ENCODE data around the gene LTK. TPM values are rescaled to one million over a fixed set of nuclear protein-coding genes. Genes with fewer than 3 reads are reported as not detected.

Gene LTK
- total RNA-seq, 2 donors from 2014 or later, result 0.44 to 0.57 TPM

DNA sequence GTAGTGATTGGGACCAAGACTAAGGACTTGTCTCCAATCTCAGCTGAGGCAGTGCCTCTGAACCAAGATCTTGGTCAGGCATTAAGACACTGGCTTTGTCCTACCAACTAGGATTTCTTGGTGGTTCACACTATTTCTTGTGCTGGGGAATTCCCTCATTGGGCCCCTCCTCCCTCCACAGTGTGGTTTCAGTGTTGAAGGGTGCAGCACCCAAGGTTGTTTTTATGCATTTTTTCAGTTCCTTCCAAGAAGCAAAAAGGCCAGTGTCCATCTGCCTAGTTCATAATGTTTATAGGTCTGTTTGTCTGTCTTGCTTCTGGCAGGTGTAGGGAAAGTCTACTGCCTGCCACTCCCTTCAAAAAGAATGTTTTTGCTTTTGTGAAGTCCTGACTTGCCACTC lies 30.5 kb downstream of the LTK start:
- H3K4me1 Mint-ChIP-seq, result peaks cover 4% of the 10 kb centered on the region
- H3K4me3 Mint-ChIP-seq, result no peak overlapping the region
- Histone ChIP-seq H3K4me3 (ENCODE audit: low read length) (no peak overlapping the region), H3K4me1 (ENCODE audit: control insufficient read depth, insufficient read depth, low read length) (no peaks in the 10 kb centered on the region), H3K27ac (ENCODE audit: low read depth, low read length) (no peak overlapping the region), H3K9ac (ENCODE audit: extremely low read depth, low read length, poor library complexity, severe bottlenecking) (no peak overlapping the region), H3K36me3 (ENCODE audit: control insufficient read depth, insufficient read depth, low read length) (peaks cover 52% of the 10 kb centered on the region), H3K27me3 (ENCODE audit: control insufficient read depth, insufficient read depth, low read length, poor library complexity, severe bottlenecking) (no peaks in the 10 kb centered on the region), H3K9me3 (ENCODE audit: control insufficient read depth, low read length) (no peaks in the 10 kb centered on the region)
- H3K27me3 Mint-ChIP-seq (ENCODE audit: insufficient read depth), result peaks cover 2% of the 10 kb centered on the region
- H3K9me3 Mint-ChIP-seq, result no peaks in the 10 kb centered on the region
- no peak overlapping the region for H3K27ac Mint-ChIP-seq
- H3K36me3 Mint-ChIP-seq (ENCODE audit: low read depth), result peaks cover 51% of the 10 kb centered on the region
- TF ChIP-seq, protein P1, sequence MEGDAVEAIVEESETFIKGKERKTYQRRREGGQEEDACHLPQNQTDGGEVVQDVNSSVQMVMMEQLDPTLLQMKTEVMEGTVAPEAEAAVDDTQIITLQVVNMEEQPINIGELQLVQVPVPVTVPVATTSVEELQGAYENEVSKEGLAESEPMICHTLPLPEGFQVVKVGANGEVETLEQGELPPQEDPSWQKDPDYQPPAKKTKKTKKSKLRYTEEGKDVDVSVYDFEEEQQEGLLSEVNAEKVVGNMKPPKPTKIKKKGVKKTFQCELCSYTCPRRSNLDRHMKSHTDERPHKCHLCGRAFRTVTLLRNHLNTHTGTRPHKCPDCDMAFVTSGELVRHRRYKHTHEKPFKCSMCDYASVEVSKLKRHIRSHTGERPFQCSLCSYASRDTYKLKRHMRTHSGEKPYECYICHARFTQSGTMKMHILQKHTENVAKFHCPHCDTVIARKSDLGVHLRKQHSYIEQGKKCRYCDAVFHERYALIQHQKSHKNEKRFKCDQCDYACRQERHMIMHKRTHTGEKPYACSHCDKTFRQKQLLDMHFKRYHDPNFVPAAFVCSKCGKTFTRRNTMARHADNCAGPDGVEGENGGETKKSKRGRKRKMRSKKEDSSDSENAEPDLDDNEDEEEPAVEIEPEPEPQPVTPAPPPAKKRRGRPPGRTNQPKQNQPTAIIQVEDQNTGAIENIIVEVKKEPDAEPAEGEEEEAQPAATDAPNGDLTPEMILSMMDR (conservative IDR thresholded peaks at IDR 0.05), result no peak
- no peak for DNase-seq

DNA sequence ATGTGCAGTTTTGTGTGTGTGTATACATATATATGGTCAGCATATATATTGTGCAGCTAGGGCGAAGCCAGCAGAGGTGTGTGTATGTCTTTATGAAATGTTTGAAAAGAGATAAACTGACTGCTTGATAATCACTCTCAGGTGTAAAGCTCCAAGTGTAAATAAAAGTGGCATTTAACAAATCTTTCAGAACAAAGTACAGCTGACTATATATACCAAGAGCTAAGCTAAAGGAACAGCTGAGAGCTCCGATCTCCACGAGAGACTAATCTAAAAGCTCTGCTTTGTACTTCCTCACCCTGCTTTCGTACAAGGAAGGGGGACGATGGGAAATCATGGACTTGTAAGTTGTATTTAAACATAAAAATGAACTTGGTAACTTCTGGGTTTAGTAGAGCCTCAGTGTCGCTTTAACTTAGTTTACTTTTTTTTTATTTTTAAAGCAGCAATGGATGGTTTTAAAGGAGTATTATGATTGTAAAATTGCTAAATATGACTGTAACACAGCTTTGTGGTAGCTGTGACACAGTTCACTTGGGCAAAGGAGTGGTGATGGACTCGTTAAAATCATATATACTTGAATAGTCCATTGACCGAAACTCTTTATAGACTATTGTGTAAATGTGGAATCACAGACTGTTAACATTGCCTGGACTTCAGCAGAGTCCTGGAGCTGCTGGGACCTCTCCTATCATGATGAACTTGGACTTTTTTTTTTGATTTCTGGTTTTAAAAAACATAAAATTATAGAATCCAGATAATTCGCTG lies 31.3 kb downstream of the LTK start:
- H3K27ac ChIP-seq (ENCODE audit: low read depth, low read length), result no peak overlapping the region
- H3K36me3 ChIP-seq (ENCODE audit: control insufficient read depth, insufficient read depth, low read length), result peaks cover 57% of the 10 kb centered on the region
- TF ChIP-seq, protein P1 (conservative IDR thresholded peaks at IDR 0.05), result no peak
- no peaks in the 10 kb centered on the region for H3K27me3 ChIP-seq (ENCODE audit: control insufficient read depth, insufficient read depth, low read length, poor library complexity, severe bottlenecking)
- Mint-ChIP-seq H3K4me3 (no peak overlapping the region), H3K9me3 (no peaks in the 10 kb centered on the region), H3K27ac (no peak overlapping the region), H3K36me3 (ENCODE audit: low read depth) (peaks cover 57% of the 10 kb centered on the region), H3K4me1 (peaks cover 4% of the 10 kb centered on the region), H3K27me3 (ENCODE audit: insufficient read depth) (no peaks in the 10 kb centered on the region)
- 93 to 96% methylated on average over 3 to 9 of the region's 9 CpGs for whole genome bisulfite sequencing, 2 experiments (ENCODE audit: insufficient coverage in 1 of 2, insufficient read length in 1 of 2)
- H3K4me1 ChIP-seq (ENCODE audit: control insufficient read depth, insufficient read depth, low read length), result no peaks in the 10 kb centered on the region
- no peak overlapping the region for H3K9ac ChIP-seq (ENCODE audit: extremely low read depth, low read length, poor library complexity, severe bottlenecking)
- no peak overlapping the region for H3K4me3 ChIP-seq (ENCODE audit: low read length)
- H3K9me3 ChIP-seq (ENCODE audit: control insufficient read depth, low read length), result no peaks in the 10 kb centered on the region
- no peak for DNase-seq

DNA sequence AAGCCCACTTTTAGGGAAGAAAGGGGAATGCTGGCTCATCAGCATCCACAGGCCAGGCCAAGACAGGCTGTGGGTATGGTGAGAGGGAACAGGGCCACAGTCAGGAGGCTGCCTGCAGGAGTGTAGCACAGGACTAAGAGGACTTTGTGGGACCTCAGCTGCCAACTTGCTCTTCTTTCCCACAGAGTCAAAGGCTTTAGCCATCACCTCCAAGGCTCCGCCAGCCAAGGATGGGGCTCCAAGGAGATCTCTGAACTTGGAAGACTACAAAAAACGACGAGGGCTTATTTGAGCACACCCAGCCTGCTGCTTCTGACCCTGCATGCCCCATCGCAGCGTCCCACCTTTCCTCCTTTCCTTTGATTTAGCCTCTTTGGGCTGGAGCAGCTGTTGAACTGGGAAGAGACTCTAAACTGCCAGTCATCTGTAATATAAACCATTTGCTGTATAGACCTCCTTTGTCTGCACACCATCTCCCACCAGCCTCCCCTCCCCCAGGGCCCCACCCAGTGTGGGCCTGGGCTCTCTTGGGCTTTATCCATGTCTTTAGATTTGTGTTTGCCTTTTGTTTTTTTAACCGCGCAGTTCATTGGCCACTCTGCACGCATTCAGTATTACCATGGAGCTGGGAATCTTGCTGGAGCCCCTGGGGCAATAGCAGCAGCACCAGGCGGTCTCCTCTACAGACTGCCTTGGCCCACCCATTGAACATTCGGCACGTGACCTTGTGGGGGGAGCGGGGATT lies 33.1 kb downstream of the LTK start:
- H3K9me3 Mint-ChIP-seq, result no peaks in the 10 kb centered on the region
- H3K4me3 Mint-ChIP-seq, result no peak overlapping the region
- H3K36me3 Mint-ChIP-seq (ENCODE audit: low read depth), result peaks cover 71% of the 10 kb centered on the region
- Histone ChIP-seq H3K9ac (ENCODE audit: extremely low read depth, low read length, poor library complexity, severe bottlenecking) (no peak overlapping the region), H3K9me3 (ENCODE audit: control insufficient read depth, low read length) (no peaks in the 10 kb centered on the region), H3K4me1 (ENCODE audit: control insufficient read depth, insufficient read depth, low read length) (no peaks in the 10 kb centered on the region), H3K4me3 (ENCODE audit: low read length) (no peak overlapping the region), H3K27me3 (ENCODE audit: control insufficient read depth, insufficient read depth, low read length, poor library complexity, severe bottlenecking) (no peaks in the 10 kb centered on the region), H3K27ac (ENCODE audit: low read depth, low read length) (no peak overlapping the region), H3K36me3 (ENCODE audit: control insufficient read depth, insufficient read depth, low read length) (peaks cover 74% of the 10 kb centered on the region)
- H3K4me1 Mint-ChIP-seq, result peaks cover 4% of the 10 kb centered on the region
- TF ChIP-seq, protein P1 (conservative IDR thresholded peaks at IDR 0.05), result no peak
- no peaks in the 10 kb centered on the region for H3K27me3 Mint-ChIP-seq (ENCODE audit: insufficient read depth)
- WGBS, 2 experiments (ENCODE audit: insufficient coverage in 1 of 2, insufficient read length in 1 of 2), result 90 to 98% methylated on average over 9 to 12 of the region's 12 CpGs
- H3K27ac Mint-ChIP-seq, result peak overlapping the region; percentile 64
- DNase-seq, result no peak
